B cell (primary cell): ENCODE data around the gene ILDR2.

Experiments
- CTCF ChIP-seq: fragments of 200-600 bp; IDR thresholded peaks from one replicate; pipeline ENCODE4 v1.8.0; 2022; ENCODE audit warnings: antibody characterized with exemption, mild to moderate bottlenecking
- EZH2 ChIP-seq: IDR thresholded peaks from 2 replicates; pipeline ENCODE4 v1.6.1; 2012; ENCODE audit warnings: borderline replicate concordance, low read depth, mild to moderate bottlenecking, moderate library complexity, low read length; ENCODE audit not compliant: insufficient read depth, poor library complexity, severe bottlenecking

- no peak for TF ChIP-seq CTCF
- TF ChIP-seq EZH2 = no peak
Measured at GRCh38 chr1:166859597-166859996, 115.7 kb downstream of the ILDR2 start.
